ENCODE results near the gene ABCA12. TPM values are rescaled to one million over a fixed set of nuclear protein-coding genes. Genes with fewer than 3 reads are reported as not detected.

Gene ABCA12
- total RNA-seq, 1 donor from 2014 or later, result 17.2 TPM

DNA sequence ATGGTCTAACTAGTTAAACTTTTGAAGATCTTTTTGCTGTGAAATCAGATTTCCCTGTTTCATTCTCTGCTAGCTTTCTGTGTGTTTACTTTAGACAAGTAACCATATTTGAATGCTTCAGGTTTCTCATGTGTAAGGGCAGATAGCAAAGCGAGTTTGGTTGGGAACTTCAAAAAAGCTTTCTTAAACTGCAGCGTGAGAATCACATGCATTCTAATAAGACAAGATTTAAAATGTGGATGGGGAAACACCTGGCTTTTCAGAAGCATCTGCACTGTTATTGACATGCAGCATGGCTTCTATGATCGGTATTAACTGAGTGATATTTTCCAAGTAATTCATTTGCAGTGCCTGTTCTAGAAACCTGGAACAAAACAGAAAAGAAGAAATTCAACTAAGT lies 119.3 kb downstream of the ABCA12 start:
- Histone ChIP-seq H3K4me3 (no peak overlapping the region), H3K27me3 (no peaks in the 10 kb centered on the region), H3K27ac (no peak overlapping the region), H3K9me3 (no peaks in the 10 kb centered on the region), H3K4me1 (no peaks in the 10 kb centered on the region), H3K36me3 (no peaks in the 10 kb centered on the region)
- no peak for TF ChIP-seq CTCF (IDR thresholded peaks at IDR 0.05)
- no peak for TF ChIP-seq POLR2A (IDR thresholded peaks at IDR 0.05)
- TF ChIP-seq POLR2AphosphoS5 (IDR thresholded peaks at IDR 0.05; ENCODE audit: insufficient read depth in 1 of 2, low read depth in 1 of 2), result no peak
- no peak for DNase-seq (ENCODE audit: extremely low spot score in 2 of 2)
- intact Hi-C loops (cut with DNase I), result no loop called here

DNA sequence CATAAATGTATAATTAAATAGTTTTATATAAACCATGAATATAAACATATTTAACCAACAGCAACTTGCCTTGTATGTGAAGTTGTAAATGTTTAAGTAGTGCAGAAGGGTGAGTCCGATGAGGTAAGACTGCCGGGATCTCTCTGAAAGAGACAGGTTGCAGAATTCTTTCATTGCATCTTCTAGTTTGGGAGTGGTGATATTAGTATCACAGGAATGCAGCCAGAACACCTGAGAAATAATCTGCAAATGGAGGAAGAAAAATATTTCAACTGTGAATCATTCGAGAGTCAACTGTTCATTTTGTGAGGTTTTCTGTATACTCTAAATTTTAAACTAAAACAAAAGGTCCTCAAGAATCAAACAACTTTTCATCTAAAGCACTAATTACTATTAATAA lies 123.0 kb downstream of the ABCA12 start:
- no peak overlapping the region for H3K27ac ChIP-seq

GRCh38 chr2:215010390-215010789 lies 128.0 kb downstream of the ABCA12 start:
- H3K27me3 ChIP-seq, result no peaks in the 10 kb centered on the region
- TF ChIP-seq POLR2AphosphoS5 (IDR thresholded peaks at IDR 0.05; ENCODE audit: insufficient read depth in 1 of 2, low read depth in 1 of 2) (no peak), POLR2A (IDR thresholded peaks at IDR 0.05) (no peak), CTCF (IDR thresholded peaks at IDR 0.05) (no peak)
- intact Hi-C loops (cut with DNase I), result no loop called here

More for the DNA sequence above, 123.0 kb downstream of the ABCA12 start:
- intact Hi-C loops (cut with DNase I), result no loop called here
- Histone ChIP-seq H3K9me3 (no peaks in the 10 kb centered on the region), H3K36me3 (no peaks in the 10 kb centered on the region), H3K4me1 (no peaks in the 10 kb centered on the region), H3K27me3 (no peaks in the 10 kb centered on the region), H3K4me3 (no peak overlapping the region)
- no peak for TF ChIP-seq CTCF (IDR thresholded peaks at IDR 0.05)
- TF ChIP-seq POLR2A (IDR thresholded peaks at IDR 0.05), result no peak
- no peak for TF ChIP-seq POLR2AphosphoS5 (IDR thresholded peaks at IDR 0.05; ENCODE audit: insufficient read depth in 1 of 2, low read depth in 1 of 2)
- DNase-seq (ENCODE audit: extremely low spot score in 2 of 2), result no peak

DNA sequence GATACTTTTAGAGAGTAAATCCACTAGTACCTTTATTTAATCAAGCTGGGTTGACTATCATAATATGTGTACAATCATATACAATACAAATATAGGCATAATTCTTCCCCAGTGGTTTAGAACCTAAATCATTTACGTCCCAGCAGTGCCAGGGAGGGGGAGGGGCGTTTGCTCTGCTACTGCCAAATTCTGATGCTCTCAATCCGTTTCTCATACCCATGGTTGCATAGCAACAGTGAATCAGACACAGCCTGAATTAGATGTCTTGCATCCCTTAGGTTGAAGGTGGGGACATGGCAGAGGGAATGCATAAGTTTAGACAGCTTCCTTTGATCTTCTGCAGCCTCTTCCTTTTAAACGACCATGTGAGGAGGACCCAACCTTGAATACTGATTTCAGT lies 135.4 kb downstream of the ABCA12 start:
- H3K27me3 ChIP-seq, result no peaks in the 10 kb centered on the region

More at GRCh38 chr2:215010390-215010789, 128.0 kb downstream of the ABCA12 start:
- Histone ChIP-seq H3K36me3 (no peaks in the 10 kb centered on the region), H3K27ac (no peak overlapping the region), H3K9me3 (no peaks in the 10 kb centered on the region), H3K4me1 (no peaks in the 10 kb centered on the region), H3K4me3 (no peak overlapping the region)
- no peak for DNase-seq (ENCODE audit: extremely low spot score in 2 of 2)

More for the DNA sequence above, 135.4 kb downstream of the ABCA12 start:
- TF ChIP-seq POLR2AphosphoS5 (IDR thresholded peaks at IDR 0.05; ENCODE audit: insufficient read depth in 1 of 2, low read depth in 1 of 2) (no peak), CTCF (IDR thresholded peaks at IDR 0.05) (no peak), POLR2A (IDR thresholded peaks at IDR 0.05) (no peak)
- intact Hi-C loops (cut with DNase I), result no loop called here
- Histone ChIP-seq H3K27ac (no peak overlapping the region), H3K4me3 (no peak overlapping the region), H3K36me3 (no peaks in the 10 kb centered on the region), H3K9me3 (no peaks in the 10 kb centered on the region), H3K4me1 (no peaks in the 10 kb centered on the region)
- no peak for DNase-seq (ENCODE audit: extremely low spot score in 2 of 2)

Data from vagina (tissue), 2 donors.